IPS-18c (cell line): Measurements from ENCODE around the gene CELF4.

Source experiments
- H3K4me3 ChIP-seq: 2 replicates; pipeline ENCODE4 v1.7.0; 2013; ENCODE audit warnings: low read depth, mild to moderate bottlenecking, low read length, moderate library complexity; ENCODE audit not compliant: insufficient read depth
- H3K9me3 ChIP-seq: one replicate; pipeline ENCODE4 v1.6.1; 2013; ENCODE audit warnings: mild to moderate bottlenecking, low read length, moderate library complexity; ENCODE audit not compliant: control insufficient read depth, insufficient read depth

CELF4 gene

GRCh38 chr18:37449618-37450017 is 116.0 kb downstream of the CELF4 start:
- no peak overlapping the region for H3K4me3 ChIP-seq
- H3K9me3 ChIP-seq, result no peaks in the 10 kb centered on the region

DNA sequence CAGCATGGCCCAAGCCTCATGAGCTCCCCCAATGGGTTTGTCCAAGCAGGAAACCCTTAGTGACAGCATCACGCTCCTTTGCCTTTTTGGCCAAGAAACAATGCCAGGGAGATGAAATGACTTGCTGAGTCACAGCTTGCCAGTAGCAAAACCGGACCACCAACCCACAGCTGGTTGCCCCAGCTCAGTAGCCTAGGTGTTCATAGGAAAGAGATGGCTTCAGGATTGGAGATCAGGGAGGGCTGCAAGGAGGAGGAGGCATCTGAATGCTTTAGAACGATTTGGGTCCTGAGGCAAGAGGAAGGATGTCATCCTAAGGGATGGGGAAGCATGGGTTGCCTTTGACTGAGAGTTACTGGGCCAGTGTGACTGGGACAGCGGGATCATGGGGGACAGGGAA is 116.7 kb downstream of the CELF4 start:
- H3K4me3 ChIP-seq, result no peak overlapping the region
- H3K9me3 ChIP-seq, result no peaks in the 10 kb centered on the region

GRCh38 chr18:37447962-37448888 is 117.4 kb downstream of the CELF4 start:
- H3K9me3 ChIP-seq, result no peaks in the 10 kb centered on the region
- H3K4me3 ChIP-seq, result no peak overlapping the region

DNA sequence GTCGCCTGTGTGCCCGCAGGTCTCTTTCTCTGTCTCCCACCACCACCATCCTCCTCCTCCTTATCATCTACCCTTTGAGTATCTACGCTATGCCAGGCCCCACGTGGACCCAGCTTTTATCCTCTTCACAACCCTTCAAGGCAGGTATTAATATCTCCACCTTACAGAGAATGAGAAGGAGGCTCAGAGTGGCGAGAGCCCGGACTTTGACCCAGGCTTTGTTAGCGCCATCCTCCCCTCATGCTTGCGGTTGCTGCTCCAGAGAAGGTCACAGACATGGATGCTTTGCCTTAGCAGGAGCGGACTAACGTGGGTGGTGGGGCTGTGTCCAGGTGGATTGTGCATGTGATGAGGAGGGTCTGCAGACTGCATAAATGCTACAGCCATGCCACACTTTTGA is 119.8 kb downstream of the CELF4 start:
- Histone ChIP-seq H3K9me3 (no peaks in the 10 kb centered on the region), H3K4me3 (no peak overlapping the region)

DNA sequence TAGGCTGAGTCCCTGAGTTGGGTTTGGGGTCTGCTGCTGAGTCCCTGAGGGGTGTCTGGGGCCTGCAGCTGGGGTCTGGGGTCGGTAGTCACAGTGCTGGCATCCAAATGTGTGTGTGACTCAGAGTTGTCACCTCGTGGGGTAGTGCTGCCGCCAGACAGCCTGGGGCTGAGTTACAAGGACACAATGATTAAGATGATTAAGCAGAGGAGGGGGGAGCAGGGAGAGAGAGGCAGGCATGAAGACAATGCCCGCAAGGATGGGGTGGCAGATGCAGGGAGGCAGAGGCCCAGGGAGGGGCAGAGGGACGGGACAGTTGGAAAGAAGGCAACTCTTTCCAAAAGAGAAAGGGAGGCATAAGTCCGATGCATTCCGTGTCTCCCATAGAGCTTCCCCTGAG is 120.2 kb downstream of the CELF4 start:
- no peak overlapping the region for H3K4me3 ChIP-seq
- H3K9me3 ChIP-seq, result peaks cover 2% of the 10 kb centered on the region

- peaks cover 2% of the 10 kb centered on the region for H3K9me3 ChIP-seq
- no peak overlapping the region for H3K4me3 ChIP-seq
Observed at GRCh38 chr18:37443325-37444055, 122.1 kb downstream of the CELF4 start.

DNA sequence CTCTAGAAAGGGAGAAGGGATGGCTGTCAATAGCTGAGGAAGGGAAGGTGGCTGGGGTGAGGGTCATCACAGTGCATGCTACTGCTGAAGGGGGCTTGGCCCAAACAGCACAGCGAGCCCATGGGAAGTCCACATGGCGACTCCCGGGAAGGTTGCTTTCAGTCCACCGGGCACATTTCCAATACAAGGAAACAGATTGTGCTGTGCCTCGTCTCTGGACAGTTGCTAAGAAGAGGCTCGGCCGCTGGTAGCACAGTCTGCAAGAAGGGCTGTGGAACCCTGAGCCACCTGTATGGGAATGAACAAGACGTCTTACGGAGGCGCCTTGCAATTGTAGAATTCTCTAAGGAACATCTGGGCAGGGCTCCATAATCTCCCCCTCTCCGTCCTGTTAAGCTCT is 123.1 kb downstream of the CELF4 start:
- Histone ChIP-seq H3K4me3 (no peak overlapping the region), H3K9me3 (peaks cover 2% of the 10 kb centered on the region)

- Histone ChIP-seq H3K9me3 (peaks cover 2% of the 10 kb centered on the region), H3K4me3 (no peak overlapping the region)
Observed at GRCh38 chr18:37441821-37442220, 123.8 kb downstream of the CELF4 start.

DNA sequence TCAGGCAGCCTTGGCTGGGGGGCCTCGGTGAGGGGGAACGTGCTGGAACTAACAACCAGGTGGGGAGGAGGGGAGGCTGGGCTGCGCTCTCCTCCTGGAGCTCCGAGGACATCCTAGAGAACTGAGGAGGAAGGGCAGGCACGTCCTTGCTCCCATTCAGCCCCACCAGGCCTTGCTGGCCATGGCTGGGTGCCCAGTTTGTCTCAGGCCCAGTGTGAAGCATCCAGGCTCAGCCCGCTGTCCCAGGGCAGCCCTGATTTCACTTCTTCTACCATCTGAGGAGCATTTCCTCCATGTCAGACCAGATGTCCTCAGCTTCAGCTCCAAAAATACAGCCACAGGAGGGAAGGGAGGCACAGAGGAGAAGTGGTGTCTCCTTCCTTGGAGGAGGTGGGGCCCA is 125.4 kb downstream of the CELF4 start:
- H3K4me3 ChIP-seq, result no peak overlapping the region
- H3K9me3 ChIP-seq, result peaks cover 2% of the 10 kb centered on the region

DNA sequence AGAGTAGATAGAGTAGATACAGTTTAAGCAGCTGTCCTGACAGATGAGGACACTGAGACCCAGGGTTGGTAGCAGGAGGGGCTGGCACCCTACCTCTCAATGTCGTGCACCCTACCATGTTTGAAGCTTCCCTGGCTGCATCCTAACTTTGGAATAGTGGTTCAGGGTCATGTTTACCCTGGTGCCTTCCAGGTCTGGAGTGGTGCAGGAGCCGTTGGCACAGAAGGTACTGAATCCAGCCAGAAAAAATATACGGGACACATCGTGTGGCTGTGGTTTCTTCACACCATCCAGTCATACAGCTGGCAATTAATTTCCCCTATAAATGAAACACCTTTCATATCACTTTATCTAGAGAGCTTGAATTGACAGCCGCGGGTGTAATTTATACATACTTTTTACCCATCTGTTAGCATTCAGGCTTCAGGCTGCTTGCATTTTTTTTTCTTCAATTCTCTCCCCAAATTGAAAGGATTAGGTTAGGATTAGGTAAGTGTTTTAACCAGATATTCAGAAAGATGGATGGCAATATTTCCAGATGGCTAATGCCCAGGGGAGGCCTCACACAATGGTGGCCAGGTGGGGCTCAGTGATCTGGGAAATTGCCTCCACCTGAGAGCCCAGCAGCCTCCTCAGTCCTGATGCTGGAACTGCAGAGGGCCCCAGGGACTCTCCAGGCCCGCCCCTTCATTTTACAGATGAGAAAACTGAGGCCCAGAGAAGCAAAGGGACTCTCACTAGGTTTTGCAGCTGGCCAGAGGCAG is 127.0 kb downstream of the CELF4 start:
- peaks cover 2% of the 10 kb centered on the region for H3K9me3 ChIP-seq
- H3K4me3 ChIP-seq, result no peak overlapping the region

GRCh38 chr18:37435996-37436395 is 129.6 kb downstream of the CELF4 start:
- H3K4me3 ChIP-seq, result no peak overlapping the region
- H3K9me3 ChIP-seq, result peaks cover 2% of the 10 kb centered on the region

DNA sequence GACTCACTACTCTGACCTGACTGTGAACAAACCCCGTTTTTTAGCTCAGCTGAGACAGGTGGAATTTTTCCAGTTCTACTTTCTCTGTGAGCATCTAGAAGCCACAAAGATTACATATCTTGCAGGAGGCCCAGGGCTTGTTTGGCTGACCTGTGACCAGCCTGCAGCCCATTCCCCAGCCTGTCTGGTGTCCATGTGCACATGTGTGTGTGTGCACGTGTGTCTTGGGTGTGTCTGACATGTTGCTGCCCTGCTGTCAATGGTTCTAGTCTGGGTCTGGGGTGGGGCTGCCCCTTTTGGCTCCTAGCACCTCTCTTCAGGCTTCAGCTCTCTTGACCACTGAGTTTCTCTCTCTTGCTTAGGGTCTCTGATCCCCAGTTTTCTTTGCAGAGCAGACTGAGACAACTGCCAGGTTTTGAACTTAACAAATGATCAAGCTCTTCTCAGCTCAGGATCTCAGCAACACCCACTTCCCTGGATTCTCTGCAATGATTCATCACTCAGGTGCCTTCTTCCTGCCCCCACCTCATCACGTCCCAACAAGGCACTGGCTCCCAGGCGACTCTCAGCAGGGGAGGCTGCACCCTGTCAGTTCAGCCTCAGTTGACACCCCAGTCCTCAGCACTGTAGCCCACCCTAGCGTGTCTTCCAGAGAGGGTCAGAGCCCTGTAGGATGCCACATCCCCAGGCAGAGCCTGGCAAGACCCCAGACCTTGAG is 130.3 kb downstream of the CELF4 start:
- H3K9me3 ChIP-seq, result no peaks in the 10 kb centered on the region
- H3K4me3 ChIP-seq, result no peak overlapping the region

DNA sequence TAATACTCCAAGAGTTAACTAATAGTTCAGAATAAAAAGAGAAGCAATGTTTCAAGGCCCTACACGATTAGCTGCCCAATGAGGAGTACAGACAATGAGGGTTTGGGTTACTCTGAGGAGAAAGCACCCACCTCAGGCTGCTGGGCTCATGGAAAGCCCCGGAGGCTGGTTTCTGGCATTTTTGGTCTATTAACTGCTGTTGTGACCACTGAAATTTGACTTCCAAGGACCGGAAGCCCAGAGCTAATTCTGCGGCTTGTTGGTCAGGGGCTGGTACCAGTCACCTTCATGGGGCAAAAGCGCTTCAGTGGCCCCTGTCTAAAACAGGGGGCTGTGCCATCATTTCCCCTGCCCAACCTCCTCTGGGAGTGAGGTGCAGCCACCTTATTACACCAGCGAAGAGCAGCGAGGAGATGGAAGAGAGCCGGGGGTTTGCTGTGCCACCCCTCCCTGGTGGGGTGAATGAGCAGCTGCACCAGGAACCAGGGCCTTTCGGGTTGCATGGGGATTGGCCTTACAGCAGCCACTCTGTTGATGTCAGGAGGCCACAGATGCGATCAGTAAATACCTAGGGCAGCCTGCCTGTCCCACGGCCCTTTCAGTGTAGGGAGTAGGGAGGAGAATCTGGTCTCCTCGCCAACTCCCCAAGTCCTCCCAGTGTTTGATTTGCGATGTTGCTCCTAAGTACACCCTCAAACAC is 131.3 kb downstream of the CELF4 start:
- H3K9me3 ChIP-seq, result no peaks in the 10 kb centered on the region
- no peak overlapping the region for H3K4me3 ChIP-seq

DNA sequence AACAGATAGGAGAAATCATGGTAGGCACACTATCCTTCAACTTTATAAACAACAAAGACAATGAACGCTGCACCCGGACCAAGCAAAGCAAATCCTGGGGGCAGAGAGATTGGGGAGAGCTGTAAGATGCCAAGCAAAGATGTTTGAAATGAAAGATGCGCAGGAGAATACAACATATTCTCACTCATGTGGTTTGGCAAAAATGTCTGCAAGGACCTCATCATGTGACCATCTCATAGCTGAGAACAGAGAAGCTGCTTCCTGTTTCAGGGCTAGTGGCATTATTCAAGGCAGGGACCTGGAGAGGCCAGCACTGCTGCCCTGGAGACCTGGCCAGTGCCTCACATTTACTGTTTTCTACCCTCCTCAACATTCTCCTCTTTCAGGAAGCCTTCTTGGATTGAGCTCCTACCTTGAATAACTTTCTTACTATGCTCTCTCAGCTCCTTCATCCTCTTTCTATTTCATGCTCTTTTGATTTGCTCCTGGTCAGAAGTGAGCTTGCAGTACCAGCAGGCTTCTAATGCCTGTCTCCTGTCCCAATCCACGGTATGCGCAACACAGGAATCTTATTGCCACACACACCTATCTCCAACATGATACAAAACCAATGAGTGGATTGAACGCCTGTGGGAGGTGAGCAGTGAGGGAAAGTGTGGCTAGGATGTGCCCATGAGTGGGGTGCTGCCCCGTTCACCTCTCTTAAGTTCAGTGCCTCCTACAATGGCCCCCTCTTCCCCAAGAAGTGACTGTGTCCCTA is 133.0 kb downstream of the CELF4 start:
- Histone ChIP-seq H3K9me3 (no peaks in the 10 kb centered on the region), H3K4me3 (no peak overlapping the region)

- no peak overlapping the region for H3K4me3 ChIP-seq
- no peaks in the 10 kb centered on the region for H3K9me3 ChIP-seq
Observed at GRCh38 chr18:37430357-37431076, 135.1 kb downstream of the CELF4 start.
